GM23338 (cell line): ENCODE data around the gene NNT. TPM values are rescaled to one million over a fixed set of nuclear protein-coding genes. Genes with fewer than 3 reads are reported as not detected.

Source experiments
- ATAC-seq: fragments of 200-7000 bp; cut with Tn5 transposase; 3 replicates; pipeline ENCODE4 v1.9.1; 2020
- DNase-seq: peaks from one replicate; pipeline ENCODE4 v3.0.0-alpha.2; 2015; ENCODE audit warnings: low spot score
- H2AFZ ChIP-seq: fragments of 200-600 bp; sonication (generic); 2 replicates; pipeline ENCODE4 v1.8.0; 2016; ENCODE audit warnings: antibody characterized with exemption, mild to moderate bottlenecking, moderate library complexity
- H3F3A ChIP-seq: fragments of 200-600 bp; sonication (generic); replicated peaks from 2 replicates; pipeline ENCODE4 v1.8.0; 2017; ENCODE audit warnings: antibody characterized with exemption, mixed run types, low read depth
- H3K27ac ChIP-seq: fragments of 200-600 bp; sonication (generic); 2 replicates; pipeline ENCODE4 v1.6.1; 2016; ENCODE audit warnings: low read depth
- H3K27me3 ChIP-seq: fragments of 200-600 bp; sonication (generic); 2 replicates; pipeline ENCODE4 v1.8.0; 2016; ENCODE audit warnings: mild to moderate bottlenecking, mixed run types, moderate library complexity; ENCODE audit not compliant: insufficient read depth
- H3K36me3 ChIP-seq: fragments of 200-600 bp; sonication (generic); 2 replicates; pipeline ENCODE4 v1.8.0; 2016; ENCODE audit warnings: mild to moderate bottlenecking; ENCODE audit not compliant: insufficient read depth
- H3K4me1 ChIP-seq: fragments of 200-600 bp; sonication (generic); 2 replicates; pipeline ENCODE4 v1.8.0; 2016; ENCODE audit warnings: mild to moderate bottlenecking, moderate library complexity; ENCODE audit not compliant: insufficient read depth
- H3K4me2 ChIP-seq: fragments of 200-600 bp; sonication (generic); 2 replicates; pipeline ENCODE4 v1.7.1; 2017; ENCODE audit warnings: mixed run types
- H3K4me3 ChIP-seq: fragments of 200-600 bp; sonication (generic); 2 replicates; pipeline ENCODE4 v1.6.1; 2016; ENCODE audit warnings: mixed run types
- H3K79me2 ChIP-seq: fragments of 200-600 bp; sonication (generic); replicated peaks from 2 replicates; pipeline ENCODE4 v1.8.0; 2017; ENCODE audit warnings: mild to moderate bottlenecking; ENCODE audit not compliant: insufficient read depth
- H3K9me2 ChIP-seq: fragments of 200-600 bp; sonication (generic); 2 replicates; pipeline ENCODE4 v1.8.0; 2017; ENCODE audit not compliant: insufficient read depth
- H4K20me1 ChIP-seq: fragments of 200-600 bp; sonication (generic); replicated peaks from 2 replicates; pipeline ENCODE4 v1.8.0; 2017; ENCODE audit warnings: mild to moderate bottlenecking; ENCODE audit not compliant: insufficient read depth
- H3K27ac Mint-ChIP-seq: 2 replicates; pipeline ENCODE4 v1.8.0; 2020; ENCODE audit warnings: inconsistent platforms, mild to moderate bottlenecking, moderate library complexity, mixed read lengths
- H3K27me3 Mint-ChIP-seq: 3 replicates; pipeline ENCODE4 v1.8.0; 2022; ENCODE audit warnings: low read depth, mild to moderate bottlenecking, moderate library complexity, mixed read lengths, inconsistent platforms; ENCODE audit not compliant: insufficient read depth, poor library complexity
- H3K36me3 Mint-ChIP-seq: 3 replicates; pipeline ENCODE4 v1.8.0; 2021; ENCODE audit warnings: low read depth, mild to moderate bottlenecking, inconsistent platforms, moderate library complexity, mixed read lengths
- H3K4me1 Mint-ChIP-seq: 3 replicates; pipeline ENCODE4 v1.8.0; 2020; ENCODE audit warnings: mild to moderate bottlenecking, inconsistent platforms, mixed read lengths
- H3K4me3 Mint-ChIP-seq: 3 replicates; pipeline ENCODE4 v1.8.0; 2021; ENCODE audit warnings: moderate library complexity, mild to moderate bottlenecking, inconsistent platforms, mixed read lengths
- H3K9me3 Mint-ChIP-seq: 3 replicates; pipeline ENCODE4 v1.8.0; 2020; ENCODE audit warnings: moderate library complexity, mild to moderate bottlenecking, inconsistent platforms, mixed read lengths
- CTCF ChIP-seq, 2 experiments: fragments of 200-600 bp in 1 of 2; sonication (generic) in 1 of 2; conservative IDR thresholded peaks; 2 replicates each; pipeline versions ENCODE4 v1.5.1 to v1.6.1; 2016 to 2017; ENCODE audit warnings: antibody characterized with exemption in 2 of 2, low read depth in 2 of 2, mild to moderate bottlenecking in 2 of 2, moderate library complexity in 1 of 2
- ETS1 ChIP-seq: IDR thresholded peaks from 2 replicates; pipeline ENCODE4 v1.6.1; 2016; ENCODE audit warnings: antibody characterized with exemption
- EZH2phosphoT487 ChIP-seq: fragments of 200-600 bp; sonication (generic); IDR thresholded peaks from one replicate; pipeline ENCODE4 v1.8.1; 2018; ENCODE audit warnings: antibody characterized with exemption; ENCODE audit not compliant: unreplicated experiment
- JUNB ChIP-seq: IDR thresholded peaks from one replicate; pipeline ENCODE4 v1.6.1; 2016; ENCODE audit warnings: antibody characterized with exemption; ENCODE audit not compliant: unreplicated experiment
- NANOG ChIP-seq: IDR thresholded peaks from 2 replicates; pipeline ENCODE4 v1.6.1; 2016; ENCODE audit warnings: antibody characterized with exemption, borderline replicate concordance
- STAT1 ChIP-seq: IDR thresholded peaks from one replicate; pipeline ENCODE4 v1.6.1; 2016; ENCODE audit warnings: antibody characterized with exemption; ENCODE audit not compliant: unreplicated experiment
- ZNF462 ChIP-seq: fragments of 250-450 bp; sonication (Bioruptor Pico); IDR thresholded peaks from 2 replicates; pipeline ENCODE4 v1.5.0; 2020; ENCODE audit warnings: mild to moderate bottlenecking, moderate library complexity
- polyA plus RNA-seq: library from polyadenylated mRNA; unstranded; fragments of >200 nt; fragmentation: Nextera tagmentation; extraction: Ambion mirVana; gene quantifications from 2 replicates; pipeline ENCODE4 v1.2.1, GENCODE V29; 2016
- total RNA-seq: library from RNA; depleted of rRNA; stranded (reverse); fragments of >200 nt; shearing (Covaris generic); gene quantifications from 2 replicates; pipeline ENCODE4 v1.2.3, GENCODE V29; 2014

Gene NNT
- total and polyA plus RNA-seq, 2 experiments from 2014 or later, result 10.8 to 15.9 TPM

GRCh38 chr5:43627028-43627427 lies 24.0 kb downstream of the NNT start (continued):
- TF ChIP-seq ZNF462, result peak; percentile 76
- TF ChIP-seq STAT1, result no peak
- peak; percentile 81 to 88 for TF ChIP-seq CTCF (conservative IDR thresholded peaks at IDR 0.05; ENCODE audit: low read depth in 2 of 2)
- TF ChIP-seq EZH2phosphoT487, result no peak

GRCh38 chr5:43631182-43631910 lies 28.4 kb downstream of the NNT start:
- H3K4me1 Mint-ChIP-seq, result peaks cover 7% of the 10 kb centered on the region
- no peaks in the 10 kb centered on the region for H3K9me2 ChIP-seq
- no peaks in the 10 kb centered on the region for H3K79me2 ChIP-seq
- peak; percentile 98 for DNase-seq
- H3K36me3 Mint-ChIP-seq, result peaks cover 6% of the 10 kb centered on the region; the same call in 2 of the 3 replicates
- no peak overlapping the region for H3K4me2 ChIP-seq
- H2AFZ ChIP-seq, result no peak overlapping the region
- no peaks in the 10 kb centered on the region for H3F3A ChIP-seq
- no peaks in the 10 kb centered on the region for H3K27me3 ChIP-seq
- no peaks in the 10 kb centered on the region for H3K9me3 Mint-ChIP-seq
- peaks cover 2% of the 10 kb centered on the region for H3K27me3 Mint-ChIP-seq
- H3K4me3 Mint-ChIP-seq, result no peak overlapping the region
- ATAC-seq, result peak; percentile 97
- H3K4me1 ChIP-seq, result no peaks in the 10 kb centered on the region
- no peak overlapping the region for H3K27ac ChIP-seq
- H3K27ac Mint-ChIP-seq, result 0 out of 2 replicates have a peak overlapping the region, but pooled peaks have one; percentile 37
- no peaks in the 10 kb centered on the region for H4K20me1 ChIP-seq
- H3K4me3 ChIP-seq, result no peak overlapping the region
- H3K36me3 ChIP-seq, result no peaks in the 10 kb centered on the region
- TF ChIP-seq JUNB (no peak), STAT1 (no peak), NANOG (no peak), ETS1 (no peak), CTCF (conservative IDR thresholded peaks at IDR 0.05; ENCODE audit: low read depth in 2 of 2) (peak; percentile 77 to 80)
